ENCODE results near the gene PRLHR. TPM values are rescaled to one million over a fixed set of nuclear protein-coding genes. Genes with fewer than 3 reads are reported as not detected.

PRLHR gene
- polyA plus RNA-seq, 1 of the 3 experiments (the other 2 are of a cell fraction), result not detected

DNA sequence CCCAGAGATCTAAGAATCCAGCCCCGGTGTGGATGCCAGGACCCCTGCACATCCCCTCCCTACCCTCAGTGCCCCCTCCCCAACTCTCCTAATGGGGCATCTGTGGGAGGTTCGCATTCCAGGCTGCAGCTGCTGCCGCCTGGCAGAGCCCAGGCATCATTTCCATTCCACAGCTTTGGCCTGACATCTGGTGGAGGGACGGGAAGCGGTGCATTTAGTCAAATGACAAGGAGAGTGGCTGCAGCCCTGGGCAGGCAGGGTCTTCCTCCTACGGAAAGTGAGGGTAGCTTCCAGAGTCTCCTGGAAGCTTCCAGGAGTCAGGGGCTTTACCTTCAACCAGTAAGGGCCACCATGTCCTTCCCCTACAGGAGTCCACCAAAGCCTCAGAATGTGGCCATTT lies 30.8 kb downstream of the PRLHR start:
- H3K9me3 ChIP-seq, result no peaks in the 10 kb centered on the region
- H3K4me2 ChIP-seq, result no peak overlapping the region
- DNase-seq, result peak; percentile 52
- H3K27ac ChIP-seq (ENCODE audit: low read depth in 2 of 2, low read length in 1 of 2), result no peak overlapping the region
- peaks cover 0 to 13% of the 10 kb centered on the region in 2 experiments; a peak in 1 of 4 replicates for H3K4me1 ChIP-seq (ENCODE audit: control insufficient read depth in 1 of 2, insufficient read depth in 2 of 2, low read depth in 1 of 2, low read length in 1 of 2)
- peak; percentile 74 for TF ChIP-seq RAD21 (IDR thresholded peaks at IDR 0.05; ENCODE audit: low read length)
- TF ChIP-seq GATA2 (CRISPR knock-in tag; IDR thresholded peaks at IDR 0.05), result no peak
- TF ChIP-seq SMC3 (IDR thresholded peaks at IDR 0.05; ENCODE audit: low read depth, low read length), result peak; percentile 36; the same call in 1 of the 2 replicates
- POLR2A ChIA-PET, result no interaction called here
- H4K20me1 ChIP-seq (ENCODE audit: insufficient read depth), result no peaks in the 10 kb centered on the region
- no peak overlapping the region for H2AFZ ChIP-seq (ENCODE audit: low read depth)
- no peak overlapping the region for H3K9ac ChIP-seq
- no peaks in the 10 kb centered on the region for H3K27me3 ChIP-seq (ENCODE audit: insufficient read depth)
- CTCF ChIA-PET, result interaction anchor here (0.7 to 11.4 kb wide), 18 partner anchors 10 to 1069 kb away, joined by 3 to 226 read pairs (median 4); no protein-coding TSS in a partner anchor
- no peaks in the 10 kb centered on the region for H3K36me3 ChIP-seq (replicated peaks in 1 of 2; ENCODE audit: control insufficient read depth in 1 of 2, insufficient read depth in 2 of 2, low read length in 1 of 2)
- 35% methylated on average over 6 of the region's 6 CpGs for WGBS (ENCODE audit: low lambda C conversion rate)
- no peaks in the 10 kb centered on the region for H3F3A ChIP-seq (replicated peaks; ENCODE audit: insufficient read depth)
- H3K79me2 ChIP-seq (ENCODE audit: insufficient read depth), result no peaks in the 10 kb centered on the region
- H3K9me2 ChIP-seq, result no peaks in the 10 kb centered on the region
- H3K4me3 ChIP-seq (ENCODE audit: low read depth in 2 of 2, low read length in 1 of 2), result no peak overlapping the region

DNA sequence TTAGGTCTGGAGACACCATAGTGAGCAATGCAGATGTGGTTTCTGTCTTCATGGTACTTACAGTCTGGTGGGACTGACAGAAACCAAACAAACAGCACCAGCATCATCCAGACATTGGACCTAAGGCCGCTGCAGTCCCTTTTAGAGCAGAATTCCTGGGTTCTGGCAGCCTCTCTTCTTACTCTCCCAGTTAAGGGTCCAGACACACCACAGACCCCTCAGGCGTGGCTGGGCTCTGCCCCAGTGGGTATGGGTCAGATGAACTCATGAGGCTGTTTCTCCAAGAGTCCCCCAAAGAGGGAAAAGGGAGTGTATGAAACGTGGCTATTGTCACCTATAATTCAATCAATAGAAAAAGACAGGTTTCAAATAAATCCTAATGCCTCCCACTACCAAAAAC lies 31.3 kb downstream of the PRLHR start:
- 14% methylated on average over 3 of the region's 3 CpGs for WGBS (ENCODE audit: low lambda C conversion rate)
- no peaks in the 10 kb centered on the region for H3K36me3 ChIP-seq (replicated peaks in 1 of 2; ENCODE audit: control insufficient read depth in 1 of 2, insufficient read depth in 2 of 2, low read length in 1 of 2)
- no peak for DNase-seq
- no peak overlapping the region for H3K27ac ChIP-seq (ENCODE audit: low read depth in 2 of 2, low read length in 1 of 2)
- H3K4me1 ChIP-seq (ENCODE audit: control insufficient read depth in 1 of 2, insufficient read depth in 2 of 2, low read depth in 1 of 2, low read length in 1 of 2), result peaks cover 0 to 8% of the 10 kb centered on the region in 2 experiments; a peak in 1 of 4 replicates
- no peaks in the 10 kb centered on the region for H4K20me1 ChIP-seq (ENCODE audit: insufficient read depth)
- ChIA-PET POLR2A (no interaction called here), CTCF (interaction anchor here (0.7 to 11.4 kb wide), 17 partner anchors 9 to 1121 kb away, joined by 3 to 226 read pairs (median 4); no protein-coding TSS in a partner anchor)
- TF ChIP-seq, protein P1, sequence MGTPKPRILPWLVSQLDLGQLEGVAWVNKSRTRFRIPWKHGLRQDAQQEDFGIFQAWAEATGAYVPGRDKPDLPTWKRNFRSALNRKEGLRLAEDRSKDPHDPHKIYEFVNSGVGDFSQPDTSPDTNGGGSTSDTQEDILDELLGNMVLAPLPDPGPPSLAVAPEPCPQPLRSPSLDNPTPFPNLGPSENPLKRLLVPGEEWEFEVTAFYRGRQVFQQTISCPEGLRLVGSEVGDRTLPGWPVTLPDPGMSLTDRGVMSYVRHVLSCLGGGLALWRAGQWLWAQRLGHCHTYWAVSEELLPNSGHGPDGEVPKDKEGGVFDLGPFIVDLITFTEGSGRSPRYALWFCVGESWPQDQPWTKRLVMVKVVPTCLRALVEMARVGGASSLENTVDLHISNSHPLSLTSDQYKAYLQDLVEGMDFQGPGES (IDR thresholded peaks at IDR 0.05; ENCODE audit: low read depth, low read length), result no peak
- TF ChIP-seq JUND (IDR thresholded peaks at IDR 0.05) (no peak), FOSL2 (IDR thresholded peaks at IDR 0.05; ENCODE audit: borderline replicate concordance, low read depth) (no peak), RCOR1 (IDR thresholded peaks at IDR 0.05; ENCODE audit: low read length) (no peak), NFIC (IDR thresholded peaks at IDR 0.05; ENCODE audit: borderline replicate concordance) (no peak), SMC3 (IDR thresholded peaks at IDR 0.05; ENCODE audit: low read depth, low read length) (no peak), ELF1 (IDR thresholded peaks at IDR 0.05) (no peak)
- TF ChIP-seq, protein P2, sequence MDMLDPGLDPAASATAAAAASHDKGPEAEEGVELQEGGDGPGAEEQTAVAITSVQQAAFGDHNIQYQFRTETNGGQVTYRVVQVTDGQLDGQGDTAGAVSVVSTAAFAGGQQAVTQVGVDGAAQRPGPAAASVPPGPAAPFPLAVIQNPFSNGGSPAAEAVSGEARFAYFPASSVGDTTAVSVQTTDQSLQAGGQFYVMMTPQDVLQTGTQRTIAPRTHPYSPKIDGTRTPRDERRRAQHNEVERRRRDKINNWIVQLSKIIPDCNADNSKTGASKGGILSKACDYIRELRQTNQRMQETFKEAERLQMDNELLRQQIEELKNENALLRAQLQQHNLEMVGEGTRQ (IDR thresholded peaks at IDR 0.05; ENCODE audit: borderline replicate concordance, low read depth, low read length), result no peak
- TF ChIP-seq, protein P3, sequence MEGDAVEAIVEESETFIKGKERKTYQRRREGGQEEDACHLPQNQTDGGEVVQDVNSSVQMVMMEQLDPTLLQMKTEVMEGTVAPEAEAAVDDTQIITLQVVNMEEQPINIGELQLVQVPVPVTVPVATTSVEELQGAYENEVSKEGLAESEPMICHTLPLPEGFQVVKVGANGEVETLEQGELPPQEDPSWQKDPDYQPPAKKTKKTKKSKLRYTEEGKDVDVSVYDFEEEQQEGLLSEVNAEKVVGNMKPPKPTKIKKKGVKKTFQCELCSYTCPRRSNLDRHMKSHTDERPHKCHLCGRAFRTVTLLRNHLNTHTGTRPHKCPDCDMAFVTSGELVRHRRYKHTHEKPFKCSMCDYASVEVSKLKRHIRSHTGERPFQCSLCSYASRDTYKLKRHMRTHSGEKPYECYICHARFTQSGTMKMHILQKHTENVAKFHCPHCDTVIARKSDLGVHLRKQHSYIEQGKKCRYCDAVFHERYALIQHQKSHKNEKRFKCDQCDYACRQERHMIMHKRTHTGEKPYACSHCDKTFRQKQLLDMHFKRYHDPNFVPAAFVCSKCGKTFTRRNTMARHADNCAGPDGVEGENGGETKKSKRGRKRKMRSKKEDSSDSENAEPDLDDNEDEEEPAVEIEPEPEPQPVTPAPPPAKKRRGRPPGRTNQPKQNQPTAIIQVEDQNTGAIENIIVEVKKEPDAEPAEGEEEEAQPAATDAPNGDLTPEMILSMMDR (IDR thresholded peaks at IDR 0.05), result no peak
- TF ChIP-seq, protein P4, sequence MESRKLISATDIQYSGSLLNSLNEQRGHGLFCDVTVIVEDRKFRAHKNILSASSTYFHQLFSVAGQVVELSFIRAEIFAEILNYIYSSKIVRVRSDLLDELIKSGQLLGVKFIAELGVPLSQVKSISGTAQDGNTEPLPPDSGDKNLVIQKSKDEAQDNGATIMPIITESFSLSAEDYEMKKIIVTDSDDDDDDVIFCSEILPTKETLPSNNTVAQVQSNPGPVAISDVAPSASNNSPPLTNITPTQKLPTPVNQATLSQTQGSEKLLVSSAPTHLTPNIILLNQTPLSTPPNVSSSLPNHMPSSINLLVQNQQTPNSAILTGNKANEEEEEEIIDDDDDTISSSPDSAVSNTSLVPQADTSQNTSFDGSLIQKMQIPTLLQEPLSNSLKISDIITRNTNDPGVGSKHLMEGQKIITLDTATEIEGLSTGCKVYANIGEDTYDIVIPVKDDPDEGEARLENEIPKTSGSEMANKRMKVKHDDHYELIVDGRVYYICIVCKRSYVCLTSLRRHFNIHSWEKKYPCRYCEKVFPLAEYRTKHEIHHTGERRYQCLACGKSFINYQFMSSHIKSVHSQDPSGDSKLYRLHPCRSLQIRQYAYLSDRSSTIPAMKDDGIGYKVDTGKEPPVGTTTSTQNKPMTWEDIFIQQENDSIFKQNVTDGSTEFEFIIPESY (IDR thresholded peaks at IDR 0.05; ENCODE audit: borderline replicate concordance, low read depth), result no peak
- TF ChIP-seq, protein P5, sequence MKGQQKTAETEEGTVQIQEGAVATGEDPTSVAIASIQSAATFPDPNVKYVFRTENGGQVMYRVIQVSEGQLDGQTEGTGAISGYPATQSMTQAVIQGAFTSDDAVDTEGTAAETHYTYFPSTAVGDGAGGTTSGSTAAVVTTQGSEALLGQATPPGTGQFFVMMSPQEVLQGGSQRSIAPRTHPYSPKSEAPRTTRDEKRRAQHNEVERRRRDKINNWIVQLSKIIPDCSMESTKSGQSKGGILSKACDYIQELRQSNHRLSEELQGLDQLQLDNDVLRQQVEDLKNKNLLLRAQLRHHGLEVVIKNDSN (IDR thresholded peaks at IDR 0.05; ENCODE audit: borderline replicate concordance, low read depth), result no peak
- no peak overlapping the region for H3K4me3 ChIP-seq (ENCODE audit: low read depth in 2 of 2, low read length in 1 of 2)
- no peak overlapping the region for H2AFZ ChIP-seq (ENCODE audit: low read depth)
- H3K9ac ChIP-seq, result no peak overlapping the region
- H3K4me2 ChIP-seq, result no peak overlapping the region
- no peaks in the 10 kb centered on the region for H3K9me3 ChIP-seq
- H3K79me2 ChIP-seq (ENCODE audit: insufficient read depth), result no peaks in the 10 kb centered on the region
- H3K27me3 ChIP-seq (ENCODE audit: insufficient read depth), result no peaks in the 10 kb centered on the region
- no peaks in the 10 kb centered on the region for H3K9me2 ChIP-seq
- H3F3A ChIP-seq (replicated peaks; ENCODE audit: insufficient read depth), result no peaks in the 10 kb centered on the region
